Vagina (tissue), 2 donors: ENCODE measurements around the gene AAGAB. TPM values are rescaled to one million over a fixed set of nuclear protein-coding genes. Genes with fewer than 3 reads are reported as not detected.

Source experiments
- DNase-seq, 2 donors: peaks; one replicate each; pipeline ENCODE4 v3.0.0-alpha.2; 2017; ENCODE audit errors: extremely low spot score in 2 of 2
- H3K27ac ChIP-seq: fragments of 200-600 bp; sonication (generic); one replicate; pipeline ENCODE4 v1.5.1; 2019
- H3K27me3 ChIP-seq: fragments of 200-600 bp; sonication (generic); one replicate; pipeline ENCODE4 v1.5.1; 2019
- H3K36me3 ChIP-seq, 2 donors: fragments of 200-600 bp; sonication (generic); one replicate each; pipeline ENCODE4 v1.5.1; 2017 to 2019
- H3K4me1 ChIP-seq: fragments of 200-600 bp; sonication (generic); one replicate; pipeline ENCODE4 v1.5.1; 2019
- H3K4me3 ChIP-seq, 2 donors: fragments of 200-600 bp; sonication (generic); 1 replicate in 1 of 2; 2 replicates in 1 of 2; pipeline ENCODE4 v1.5.1; 2016 to 2019
- H3K9me3 ChIP-seq: fragments of 200-600 bp; sonication (generic); one replicate; pipeline ENCODE4 v1.5.1; 2019
- CTCF ChIP-seq, 3 experiments: fragments of 450-650 bp in 2 of 3; fragments of 200-600 bp in 1 of 3; sonication (generic) in 1 of 3; IDR thresholded peaks; one replicate each; pipeline ENCODE4 v1.5.1; 2017 to 2019; ENCODE audit warnings: antibody characterized with exemption in 3 of 3, mild to moderate bottlenecking in 2 of 3, moderate library complexity in 2 of 3
- POLR2A ChIP-seq, 2 donors: fragments of 450-650 bp; IDR thresholded peaks; one replicate each; pipeline ENCODE4 v1.6.1; 2017; ENCODE audit warnings: antibody characterized with exemption in 2 of 2, mild to moderate bottlenecking in 2 of 2, moderate library complexity in 2 of 2
- POLR2AphosphoS5 ChIP-seq, 2 donors: sonication (generic); formaldehyde crosslinking; IDR thresholded peaks; one replicate each; pipeline ENCODE4 v1.9.0; 2017; ENCODE audit warnings: antibody characterized with exemption in 2 of 2, mild to moderate bottlenecking in 2 of 2, low read depth in 1 of 2; ENCODE audit not compliant: insufficient read depth in 1 of 2
- intact Hi-C: fragments of 100-400 bp; cut with DNase I; formaldehyde crosslinking; loops from one replicate; pipeline ENCODE4 v1.15.1; 2023
- total RNA-seq: library from RNA; depleted of rRNA; stranded (reverse); fragments of >200 nt; gene quantifications from one replicate; pipeline ENCODE4 v1.2.3, GENCODE V29; 2016

Gene AAGAB
- total RNA-seq, 1 donor from 2014 or later: 41.0 TPM

- H3K9me3 ChIP-seq: no peaks in the 10 kb centered on the region
- no peaks in the 10 kb centered on the region for H3K27me3 ChIP-seq
- intact Hi-C loops: no loop called here
- no peaks in the 10 kb centered on the region for H3K4me1 ChIP-seq
- H3K36me3 ChIP-seq: peaks cover 0 to 24% of the 10 kb centered on the region in 2 donors
- H3K27ac ChIP-seq: no peak overlapping the region
- no peak for DNase-seq
- no peak for TF ChIP-seq CTCF (IDR thresholded peaks at IDR 0.05)
- TF ChIP-seq POLR2A (IDR thresholded peaks at IDR 0.05): no peak
- TF ChIP-seq POLR2AphosphoS5 (IDR thresholded peaks at IDR 0.05; ENCODE audit: insufficient read depth in 1 of 2, low read depth in 1 of 2): no peak
- H3K4me3 ChIP-seq: no peak overlapping the region
Observed at GRCh38 chr15:67210555-67211168, 43.8 kb downstream of the AAGAB start.

GRCh38 chr15:67208396-67208795, 46.1 kb downstream of the AAGAB start:
- intact Hi-C loops: no loop called here
- peaks cover 0 to 32% of the 10 kb centered on the region in 2 donors for H3K36me3 ChIP-seq

GRCh38 chr15:67207555-67208207, 46.8 kb downstream of the AAGAB start:
- no peaks in the 10 kb centered on the region for H3K4me1 ChIP-seq
- intact Hi-C loops: no loop called here
- no peaks in the 10 kb centered on the region for H3K27me3 ChIP-seq
- peaks cover 0 to 38% of the 10 kb centered on the region in 2 donors for H3K36me3 ChIP-seq
- DNase-seq: no peak
- no peak overlapping the region for H3K27ac ChIP-seq
- no peak overlapping the region for H3K4me3 ChIP-seq
- TF ChIP-seq POLR2AphosphoS5 (IDR thresholded peaks at IDR 0.05; ENCODE audit: insufficient read depth in 1 of 2, low read depth in 1 of 2): no peak
- no peak for TF ChIP-seq POLR2A (IDR thresholded peaks at IDR 0.05)
- no peak for TF ChIP-seq CTCF (IDR thresholded peaks at IDR 0.05)
- H3K9me3 ChIP-seq: no peaks in the 10 kb centered on the region

More at GRCh38 chr15:67208396-67208795, 46.1 kb downstream of the AAGAB start:
- Histone ChIP-seq H3K4me1 (no peaks in the 10 kb centered on the region), H3K27ac (no peak overlapping the region), H3K4me3 (no peak overlapping the region), H3K27me3 (no peaks in the 10 kb centered on the region), H3K9me3 (no peaks in the 10 kb centered on the region)
- no peak for DNase-seq
- TF ChIP-seq POLR2AphosphoS5 (IDR thresholded peaks at IDR 0.05; ENCODE audit: insufficient read depth in 1 of 2, low read depth in 1 of 2) (no peak), POLR2A (IDR thresholded peaks at IDR 0.05) (no peak), CTCF (IDR thresholded peaks at IDR 0.05) (no peak)

- intact Hi-C loops: no loop called here
- Histone ChIP-seq H3K4me3 (no peak overlapping the region), H3K4me1 (peaks cover under 1% of the 10 kb centered on the region), H3K9me3 (no peaks in the 10 kb centered on the region), H3K27me3 (no peaks in the 10 kb centered on the region), H3K27ac (no peak overlapping the region), H3K36me3 (peaks cover 0 to 41% of the 10 kb centered on the region in 2 donors)
- no peak for DNase-seq
- TF ChIP-seq POLR2AphosphoS5 (IDR thresholded peaks at IDR 0.05; ENCODE audit: insufficient read depth in 1 of 2, low read depth in 1 of 2) (no peak), POLR2A (IDR thresholded peaks at IDR 0.05) (no peak), CTCF (IDR thresholded peaks at IDR 0.05) (no peak)
Observed at GRCh38 chr15:67202991-67203390, 51.5 kb downstream of the AAGAB start.

GRCh38 chr15:67202091-67202490, 52.4 kb downstream of the AAGAB start:
- peaks cover 9% of the 10 kb centered on the region for H3K4me1 ChIP-seq

More at GRCh38 chr15:67202091-67202490, 52.4 kb downstream of the AAGAB start:
- H3K36me3 ChIP-seq: peaks cover 0 to 36% of the 10 kb centered on the region in 2 donors
- H3K9me3 ChIP-seq: no peaks in the 10 kb centered on the region
- TF ChIP-seq POLR2A (IDR thresholded peaks at IDR 0.05) (no peak), CTCF (IDR thresholded peaks at IDR 0.05) (no peak), POLR2AphosphoS5 (IDR thresholded peaks at IDR 0.05; ENCODE audit: insufficient read depth in 1 of 2, low read depth in 1 of 2) (no peak)
- no peak overlapping the region for H3K4me3 ChIP-seq
- no peak for DNase-seq
- intact Hi-C loops: no loop called here
- H3K27ac ChIP-seq: no peak overlapping the region
- H3K27me3 ChIP-seq: no peaks in the 10 kb centered on the region
